OCI-LY1 (cell line): ENCODE data around the gene BTBD19.

Source experiments
- EZH2 ChIP-seq: fragments of 200-600 bp; sonication (generic), shearing (Covaris generic); IDR thresholded peaks from 2 replicates; pipeline ENCODE4 v1.8.0; 2017; ENCODE audit warnings: borderline replicate concordance, mixed run types, mild to moderate bottlenecking, antibody characterized with exemption, low read length, moderate library complexity, mixed read lengths
- TF ChIP-seq, protein P1 (sequence below): fragments of 200-600 bp; sonication (generic), shearing (Covaris generic); IDR thresholded peaks from 2 replicates; pipeline ENCODE4 v1.5.1; 2017; ENCODE audit warnings: mild to moderate bottlenecking, antibody characterized with exemption, low read length, moderate library complexity, mixed read lengths

GRCh38 chr1:44776730-44777068 lies 31.6 kb upstream of the BTBD19 start:
- TF ChIP-seq, protein P1, sequence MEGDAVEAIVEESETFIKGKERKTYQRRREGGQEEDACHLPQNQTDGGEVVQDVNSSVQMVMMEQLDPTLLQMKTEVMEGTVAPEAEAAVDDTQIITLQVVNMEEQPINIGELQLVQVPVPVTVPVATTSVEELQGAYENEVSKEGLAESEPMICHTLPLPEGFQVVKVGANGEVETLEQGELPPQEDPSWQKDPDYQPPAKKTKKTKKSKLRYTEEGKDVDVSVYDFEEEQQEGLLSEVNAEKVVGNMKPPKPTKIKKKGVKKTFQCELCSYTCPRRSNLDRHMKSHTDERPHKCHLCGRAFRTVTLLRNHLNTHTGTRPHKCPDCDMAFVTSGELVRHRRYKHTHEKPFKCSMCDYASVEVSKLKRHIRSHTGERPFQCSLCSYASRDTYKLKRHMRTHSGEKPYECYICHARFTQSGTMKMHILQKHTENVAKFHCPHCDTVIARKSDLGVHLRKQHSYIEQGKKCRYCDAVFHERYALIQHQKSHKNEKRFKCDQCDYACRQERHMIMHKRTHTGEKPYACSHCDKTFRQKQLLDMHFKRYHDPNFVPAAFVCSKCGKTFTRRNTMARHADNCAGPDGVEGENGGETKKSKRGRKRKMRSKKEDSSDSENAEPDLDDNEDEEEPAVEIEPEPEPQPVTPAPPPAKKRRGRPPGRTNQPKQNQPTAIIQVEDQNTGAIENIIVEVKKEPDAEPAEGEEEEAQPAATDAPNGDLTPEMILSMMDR: no peak
- no peak for TF ChIP-seq EZH2
